GM18508 (cell line): ENCODE measurements around the gene FTCD.
"Not testable (repeated sequence)": the region's sequence is repeated elsewhere in the genome, so short reads cannot be mapped to it uniquely, and the experiment has no call there.

Source experiments
- ATAC-seq: cut with Tn5 transposase; IDR thresholded peaks from one replicate; pipeline ENCODE4 v1.9.1; 2021; ENCODE audit warnings: moderate number of reproducible peaks; ENCODE audit not compliant: insufficient read depth, unreplicated experiment

The FTCD gene

DNA sequence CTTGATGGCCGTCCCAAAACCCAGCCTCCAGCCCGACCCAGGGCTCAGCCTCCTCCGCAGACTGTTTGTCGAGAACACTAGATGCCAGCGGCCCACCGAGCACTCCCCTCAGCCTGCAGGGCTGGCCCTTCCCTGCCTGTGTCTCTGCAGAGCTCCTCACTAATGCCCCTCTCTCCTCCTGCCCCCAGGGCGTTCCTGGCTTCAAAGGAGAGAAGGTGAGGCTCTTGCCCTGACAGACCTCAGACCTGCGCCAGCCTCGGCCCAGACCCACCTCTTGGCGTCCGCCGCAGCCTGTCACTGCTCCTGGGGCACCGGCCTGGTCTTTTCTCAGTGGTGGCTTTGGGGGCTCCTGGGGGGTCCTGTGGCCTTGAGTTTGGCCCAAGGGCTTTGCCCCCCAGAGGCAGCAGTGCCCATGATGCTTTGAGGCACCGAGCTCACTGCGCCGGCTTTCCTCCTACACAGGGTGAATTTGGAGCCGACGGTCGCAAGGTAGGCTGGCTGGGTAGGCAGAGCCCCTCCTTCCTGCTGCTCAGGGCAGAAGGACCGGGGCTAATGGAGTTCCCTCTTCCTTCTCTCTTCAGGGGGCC lies 39.1 kb downstream of the FTCD start:
- ATAC-seq = no peak

DNA sequence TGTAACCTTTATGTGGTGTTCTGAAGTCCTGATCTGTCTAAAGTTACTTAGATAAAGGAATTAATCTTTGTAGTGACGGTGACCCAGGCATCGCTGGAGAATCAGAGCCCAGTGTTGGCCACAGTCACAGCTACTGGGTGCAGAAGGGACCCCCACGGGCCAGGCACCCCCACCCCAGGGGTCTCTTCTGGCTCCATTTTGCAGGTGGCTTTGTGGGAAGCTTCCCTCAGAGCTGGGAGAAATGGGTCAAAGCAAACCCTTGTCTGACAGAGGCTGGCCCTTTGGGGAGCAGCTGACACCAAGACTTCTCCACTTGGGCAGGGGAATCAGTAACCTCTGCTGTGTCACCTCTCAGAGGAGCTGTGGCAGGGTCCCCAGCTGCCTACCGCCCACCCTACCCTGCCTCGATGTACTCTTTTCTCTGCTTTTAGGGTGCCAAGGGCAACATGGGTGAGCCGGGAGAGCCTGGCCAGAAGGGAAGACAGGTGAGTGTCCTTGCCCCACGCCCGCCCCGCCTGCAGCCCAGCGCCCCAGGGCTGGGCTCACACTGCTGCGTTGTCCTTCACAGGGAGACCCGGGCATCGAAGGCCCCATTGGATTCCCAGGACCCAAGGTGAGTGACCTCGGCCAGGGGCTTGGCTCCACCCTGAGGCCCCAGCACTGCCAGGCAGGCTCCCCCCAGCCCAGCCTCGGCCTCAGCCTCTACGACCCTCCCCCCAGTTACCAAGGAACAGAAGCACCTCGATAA lies 39.8 kb downstream of the FTCD start:
- ATAC-seq = no peak

DNA sequence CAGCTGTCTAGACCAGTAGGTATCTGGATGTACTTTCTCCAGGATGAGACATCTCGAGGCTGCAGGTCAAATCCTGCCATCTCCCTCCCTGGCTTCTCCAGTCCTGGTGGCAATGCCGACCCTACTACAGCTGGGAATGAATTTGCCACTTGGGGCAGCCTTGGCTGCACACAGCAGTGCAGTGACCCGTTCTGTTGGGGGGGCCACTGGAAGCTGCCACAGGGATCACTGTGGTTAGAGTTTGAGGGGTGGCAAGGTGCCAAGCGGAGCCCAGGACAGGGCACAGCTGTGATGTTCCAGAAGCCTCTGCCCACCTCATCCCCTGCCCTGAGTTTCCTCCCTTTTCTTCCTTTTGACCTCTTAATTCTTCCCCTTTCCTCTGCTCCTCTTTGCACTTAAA lies 40.4 kb downstream of the FTCD start:
- ATAC-seq = no peak

DNA sequence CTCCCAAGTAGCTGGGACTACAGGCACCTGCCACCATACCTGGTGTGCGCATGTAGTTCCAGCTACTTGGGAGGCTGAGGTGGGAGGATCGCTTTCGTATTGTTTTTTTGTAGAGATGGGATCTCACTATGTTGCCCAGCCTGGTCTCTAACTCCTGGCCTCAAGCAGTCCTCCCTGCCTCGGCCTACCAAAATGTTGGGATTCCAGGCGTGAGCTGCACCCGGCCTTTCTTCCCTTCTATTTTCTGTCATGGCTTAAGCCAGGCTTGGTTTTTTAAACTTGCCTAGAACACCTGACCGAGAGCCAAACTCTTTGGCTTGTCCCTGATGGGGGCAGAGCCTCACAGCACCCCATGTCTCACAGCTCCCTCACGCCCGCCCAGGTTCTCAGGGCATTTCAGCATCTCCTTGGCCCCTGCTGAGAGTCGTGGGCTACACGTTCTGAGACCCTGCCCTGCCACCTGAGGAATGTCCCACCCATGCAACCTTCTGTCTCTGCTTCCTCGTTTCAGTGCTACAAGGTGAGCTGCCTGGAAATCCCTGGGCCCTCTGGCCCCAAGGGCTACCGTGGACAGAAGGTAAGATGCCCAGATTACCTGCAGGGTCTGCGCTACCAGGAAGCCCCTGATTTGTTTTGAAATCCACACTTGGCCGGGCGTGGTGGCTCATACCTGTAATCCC lies 41.7 kb downstream of the FTCD start:
- ATAC-seq = no peak

- no peak for ATAC-seq
These were observed 42.6 kb downstream of the FTCD start for GRCh38 chr21:46112725-46113215.

DNA sequence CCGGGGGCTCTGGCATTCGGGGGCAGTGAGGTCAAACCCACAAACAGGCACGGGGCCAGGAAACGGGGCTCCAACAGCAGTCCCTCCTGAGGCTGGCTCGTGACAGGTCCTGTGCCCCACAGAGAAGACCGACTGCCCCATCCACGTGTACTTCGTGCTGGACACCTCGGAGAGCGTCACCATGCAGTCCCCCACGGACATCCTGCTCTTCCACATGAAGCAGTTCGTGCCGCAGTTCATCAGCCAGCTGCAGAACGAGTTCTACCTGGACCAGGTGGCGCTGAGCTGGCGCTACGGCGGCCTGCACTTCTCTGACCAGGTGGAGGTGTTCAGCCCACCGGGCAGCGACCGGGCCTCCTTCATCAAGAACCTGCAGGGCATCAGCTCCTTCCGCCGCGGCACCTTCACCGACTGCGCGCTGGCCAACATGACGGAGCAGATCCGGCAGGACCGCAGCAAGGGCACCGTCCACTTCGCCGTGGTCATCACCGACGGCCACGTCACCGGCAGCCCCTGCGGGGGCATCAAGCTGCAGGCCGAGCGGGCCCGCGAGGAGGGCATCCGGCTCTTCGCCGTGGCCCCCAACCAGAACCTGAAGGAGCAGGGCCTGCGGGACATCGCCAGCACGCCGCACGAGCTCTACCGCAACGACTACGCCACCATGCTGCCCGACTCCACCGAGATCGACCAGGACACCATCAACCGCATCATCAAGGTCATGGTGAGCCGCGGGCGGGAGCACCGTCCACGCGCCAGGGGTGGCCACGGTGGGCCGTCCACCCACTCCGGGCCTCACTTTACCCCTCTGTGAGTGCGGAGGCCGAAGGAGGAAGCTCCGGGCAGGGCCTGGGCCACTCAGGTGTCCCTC lies 43.3 kb downstream of the FTCD start:
- ATAC-seq = no peak

DNA sequence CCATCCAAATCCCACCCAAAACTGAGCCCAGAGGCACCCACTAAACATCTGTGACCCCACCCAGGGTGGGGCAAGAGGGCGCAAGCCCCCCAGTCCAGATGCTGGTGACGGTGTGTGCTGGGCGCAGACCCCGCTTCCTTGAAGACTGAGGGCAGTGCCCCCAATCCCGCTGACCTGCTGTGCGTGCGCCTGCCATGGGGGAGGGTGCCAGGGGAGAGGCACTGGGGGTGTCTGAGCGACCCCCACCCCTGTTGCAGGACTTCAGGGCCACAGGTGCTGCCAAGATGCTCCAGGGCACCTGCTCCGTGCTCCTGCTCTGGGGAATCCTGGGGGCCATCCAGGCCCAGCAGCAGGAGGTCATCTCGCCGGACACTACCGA lies 44.2 kb downstream of the FTCD start:
- ATAC-seq = no peak

- no peak for ATAC-seq
These were observed 44.7 kb downstream of the FTCD start for GRCh38 chr21:46110499-46111192.

DNA sequence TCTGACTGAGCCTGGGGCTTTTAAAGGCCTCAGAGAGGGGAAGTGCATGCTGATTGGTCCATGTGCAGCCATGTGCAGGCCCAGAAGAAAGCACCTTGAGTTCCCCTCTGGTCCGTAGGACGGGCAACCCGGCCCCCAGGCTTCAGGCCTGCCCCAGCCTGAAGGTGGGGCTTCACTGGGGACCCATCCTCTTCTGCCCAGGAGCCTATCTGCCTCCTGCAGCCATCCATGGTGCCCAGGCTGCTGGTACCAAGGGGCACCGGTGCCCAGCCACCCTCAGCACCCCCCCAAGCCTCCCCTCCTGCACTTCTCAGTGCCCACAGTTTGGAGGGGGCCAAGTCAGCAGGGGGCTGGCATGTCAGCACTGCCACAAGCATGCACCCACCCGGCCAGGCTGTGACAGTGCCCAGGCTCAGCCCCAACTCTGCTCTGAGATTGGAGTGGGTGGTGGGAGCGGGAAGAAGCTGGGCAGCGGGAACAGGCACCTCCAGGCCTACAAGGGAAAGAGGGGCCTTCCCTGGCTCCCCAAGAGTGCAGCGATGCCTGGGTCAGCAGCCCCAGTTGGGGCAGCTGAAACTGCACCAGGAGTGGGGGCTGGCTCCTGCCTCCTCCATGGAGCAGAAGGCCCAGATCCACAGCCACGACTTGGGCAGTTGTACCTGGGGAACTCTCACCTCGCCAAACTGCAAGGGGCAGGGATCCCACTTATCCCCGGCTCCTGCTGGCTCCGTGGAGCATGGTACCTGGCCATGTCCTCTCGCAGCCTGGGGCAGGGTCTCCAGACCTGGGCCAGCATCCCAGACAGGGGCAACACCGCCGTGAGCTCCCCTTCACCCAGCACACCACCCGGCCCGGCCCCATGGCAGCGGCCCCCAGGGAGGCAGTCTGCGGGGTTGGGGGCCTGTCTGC lies 45.8 kb downstream of the FTCD start:
- no peak for ATAC-seq

DNA sequence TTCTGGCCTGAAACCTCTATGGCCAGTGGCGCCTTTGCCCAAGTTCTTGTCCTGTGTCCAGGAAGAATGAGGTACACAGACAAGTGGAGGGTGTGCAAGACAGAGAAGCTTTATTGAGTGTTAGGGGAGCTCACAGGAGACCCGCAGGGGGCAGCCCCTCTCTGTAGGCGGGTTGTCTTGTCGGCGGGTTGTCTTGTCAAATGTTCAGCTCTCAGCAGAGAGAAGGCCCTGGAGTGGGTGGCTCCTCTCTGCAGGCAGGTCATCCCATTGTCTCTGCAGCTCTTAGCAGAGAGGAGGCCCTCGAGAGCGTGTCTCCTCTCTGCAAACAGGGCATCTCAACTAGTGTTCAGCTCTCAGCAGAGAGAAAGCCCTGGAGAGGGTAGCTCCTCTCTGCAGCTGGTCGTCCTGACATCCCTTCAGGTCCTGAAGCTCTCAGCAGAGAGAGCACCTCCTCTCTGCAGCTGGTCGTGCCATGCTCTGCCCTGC lies 46.5 kb downstream of the FTCD start:
- ATAC-seq = no peak

DNA sequence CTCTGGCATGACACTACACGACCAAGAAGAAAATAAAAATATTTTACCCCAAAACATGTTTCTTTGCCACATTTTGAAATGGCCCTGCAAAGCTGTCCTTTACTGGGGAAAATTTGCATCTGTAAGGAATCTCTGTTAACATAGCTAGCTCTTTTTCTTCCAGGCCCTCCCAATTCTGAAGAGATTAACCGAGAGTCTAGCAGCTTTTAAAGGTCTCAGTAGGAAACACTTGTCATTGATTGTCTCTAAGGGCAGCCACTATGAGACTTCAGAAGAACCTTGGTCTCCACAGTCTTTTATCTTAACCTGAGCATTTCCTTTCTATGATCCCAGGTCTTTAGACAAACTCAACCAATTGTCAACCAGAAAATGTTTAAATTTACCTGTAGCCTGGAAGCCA lies 48.0 kb downstream of the FTCD start:
- ATAC-seq = not testable (repeated sequence)

- ATAC-seq = no peak
These were observed 51.3 kb downstream of the FTCD start for GRCh38 chr21:46104104-46104503.

DNA sequence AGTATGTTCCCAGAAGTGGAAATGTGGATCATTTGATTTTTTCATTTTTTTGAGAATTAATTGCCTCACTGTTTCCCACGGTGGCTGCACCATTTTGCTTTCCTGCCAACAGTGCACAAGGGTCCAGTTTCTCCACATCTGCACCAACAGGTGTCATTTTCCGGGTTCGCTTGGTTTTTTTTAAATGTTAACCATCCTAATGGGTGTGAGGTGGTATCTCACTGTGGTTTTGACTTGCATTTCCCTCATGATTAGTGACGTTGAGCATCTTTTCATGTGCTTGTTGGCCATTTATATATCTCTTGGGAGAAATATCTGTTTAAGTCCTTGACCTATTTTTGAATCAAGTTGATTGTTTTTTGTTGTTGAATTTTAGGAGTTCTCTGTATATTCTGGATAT lies 54.5 kb downstream of the FTCD start:
- ATAC-seq = no peak

- ATAC-seq = no peak
These were observed 55.0 kb downstream of the FTCD start for GRCh38 chr21:46100426-46100825.

DNA sequence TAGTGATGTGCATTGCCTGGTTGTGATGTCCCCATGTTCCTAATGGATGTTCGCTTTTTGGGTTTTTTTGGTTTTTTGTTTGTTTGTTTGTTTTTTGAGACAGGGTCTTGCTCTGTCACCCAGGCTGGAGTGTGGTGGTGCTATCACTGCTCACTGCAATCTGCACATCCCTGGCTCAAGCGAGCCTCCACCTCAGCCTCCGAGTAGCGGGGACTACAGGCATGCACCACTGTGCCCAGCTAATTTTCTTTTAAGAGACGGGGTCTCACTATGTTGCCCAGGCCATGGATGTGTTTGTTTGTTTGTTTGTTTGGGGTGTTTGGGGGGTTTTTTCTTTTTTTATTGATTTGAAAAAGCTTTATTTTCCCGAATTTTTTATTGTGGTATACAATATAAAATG lies 55.4 kb downstream of the FTCD start:
- no peak for ATAC-seq

DNA sequence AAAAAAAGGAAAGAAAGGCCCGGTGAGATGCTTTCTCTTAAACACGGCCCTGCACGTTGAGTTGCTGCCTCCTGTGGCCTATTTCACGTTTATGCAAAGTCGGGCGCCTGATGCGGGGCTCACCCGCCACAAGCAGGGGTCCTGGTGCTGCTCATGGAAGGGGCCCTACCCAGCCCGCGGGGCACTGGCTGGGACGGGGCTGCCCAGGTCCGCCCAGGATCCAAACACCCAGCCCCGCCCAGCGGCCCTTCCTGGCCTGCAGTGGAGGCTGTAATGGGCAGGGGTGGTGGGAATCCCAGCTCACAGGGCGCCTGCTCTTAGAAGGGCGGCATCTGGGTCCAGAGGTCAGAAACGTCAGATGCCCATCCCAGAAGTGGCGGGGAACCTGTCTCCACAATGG lies 55.9 kb downstream of the FTCD start:
- no peak for ATAC-seq

DNA sequence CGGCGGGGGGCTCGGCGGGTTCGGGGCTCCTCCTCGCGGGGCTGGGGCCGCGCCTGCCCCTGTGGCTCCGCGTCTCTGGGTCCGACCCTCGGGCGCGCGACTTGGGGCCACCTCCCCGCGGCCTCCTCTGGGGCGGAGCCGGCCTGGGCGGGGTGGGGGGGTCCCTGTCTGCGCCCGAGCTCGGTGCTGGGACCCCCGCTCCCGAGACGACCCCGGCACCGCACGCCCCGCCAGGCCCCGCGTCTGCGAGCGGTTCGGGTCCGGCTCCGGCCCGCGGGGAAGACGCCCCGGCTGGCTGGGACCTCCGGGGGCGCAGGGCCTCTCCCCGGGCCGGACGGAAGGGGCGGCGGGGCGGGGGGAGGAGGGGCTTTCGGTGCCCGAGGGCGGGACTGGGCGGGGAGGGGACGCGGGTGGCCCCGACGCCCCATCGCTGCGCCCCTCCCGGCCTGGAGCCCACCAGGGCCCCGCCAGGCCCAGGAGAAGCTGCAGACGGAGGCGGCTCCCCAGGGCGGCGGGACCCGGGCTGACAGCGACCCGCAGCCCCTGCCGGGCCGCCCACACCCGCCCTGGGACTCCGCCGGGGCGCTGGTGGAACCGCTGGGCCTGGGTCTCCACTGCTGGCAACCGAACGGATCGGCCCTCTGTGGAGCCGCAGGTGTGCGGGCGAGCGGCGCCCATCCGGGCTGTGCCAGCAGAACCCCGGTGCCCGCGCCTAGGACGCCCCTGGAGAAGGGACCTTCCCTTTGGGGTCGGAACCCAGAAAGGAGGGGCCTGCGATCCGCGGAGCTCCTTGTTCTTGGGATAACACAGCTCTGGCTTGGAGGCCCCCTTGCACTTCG lies 56.9 kb downstream of the FTCD start:
- no peak for ATAC-seq
